Hepatocyte (in vitro differentiated cells): ENCODE measurements around the gene TAS2R20. TPM values are rescaled to one million over a fixed set of nuclear protein-coding genes. Genes with fewer than 3 reads are reported as not detected.
"Not testable (repeated sequence)": the region's sequence is repeated elsewhere in the genome, so short reads cannot be mapped to it uniquely, and the experiment has no call there.

Experiments used
- DNase-seq: peaks from one replicate; pipeline ENCODE4 v3.0.0-alpha.2; 2016; ENCODE audit warnings: low spot score
- H2AFZ ChIP-seq: fragments of 200-600 bp; sonication (generic); 2 replicates; pipeline ENCODE4 v1.6.0; 2016; ENCODE audit warnings: antibody characterized with exemption, mild to moderate bottlenecking
- H3K27ac ChIP-seq: fragments of 200-600 bp; sonication (generic); 2 replicates; pipeline ENCODE4 v1.5.1; 2016; ENCODE audit warnings: mild to moderate bottlenecking
- H3K27me3 ChIP-seq: fragments of 200-600 bp; sonication (generic); 2 replicates; pipeline ENCODE4 v1.6.1; 2016
- H3K36me3 ChIP-seq: fragments of 200-600 bp; sonication (generic); replicated peaks from 2 replicates; pipeline ENCODE4 v1.5.1; 2016; ENCODE audit warnings: low read depth; ENCODE audit not compliant: insufficient read depth
- H3K4me1 ChIP-seq: fragments of 200-600 bp; sonication (generic); 2 replicates; pipeline ENCODE4 v1.5.1; 2016; ENCODE audit warnings: mild to moderate bottlenecking, moderate library complexity; ENCODE audit not compliant: insufficient read depth
- H3K4me2 ChIP-seq: fragments of 200-600 bp; sonication (generic); 2 replicates; pipeline ENCODE4 v1.6.0; 2016
- H3K4me3 ChIP-seq: fragments of 200-600 bp; sonication (generic); 2 replicates; pipeline ENCODE4 v1.5.1; 2016; ENCODE audit warnings: mild to moderate bottlenecking
- H3K79me2 ChIP-seq: fragments of 200-600 bp; sonication (generic); 2 replicates; pipeline ENCODE4 v1.6.0; 2017; ENCODE audit warnings: mild to moderate bottlenecking
- H3K9me2 ChIP-seq: fragments of 200-600 bp; sonication (generic); replicated peaks from 2 replicates; pipeline ENCODE4 v1.6.0; 2017; ENCODE audit warnings: mild to moderate bottlenecking; ENCODE audit not compliant: insufficient read depth
- H3K9me3 ChIP-seq: fragments of 200-600 bp; sonication (generic); 2 replicates; pipeline ENCODE4 v1.5.1; 2016; ENCODE audit warnings: low read depth, mild to moderate bottlenecking
- H4K20me1 ChIP-seq: fragments of 200-600 bp; sonication (generic); 2 replicates; pipeline ENCODE4 v1.6.0; 2016; ENCODE audit warnings: mild to moderate bottlenecking; ENCODE audit not compliant: insufficient read depth, poor library complexity, severe bottlenecking
- EZH2 ChIP-seq: fragments of 200-600 bp; sonication (generic); IDR thresholded peaks from 2 replicates; pipeline ENCODE4 v1.6.1; 2016; ENCODE audit warnings: antibody characterized with exemption, mild to moderate bottlenecking, borderline replicate concordance
- EZH2phosphoT487 ChIP-seq: fragments of 200-600 bp; sonication (generic); IDR thresholded peaks from one replicate; pipeline ENCODE4 v1.6.1; 2018; ENCODE audit warnings: antibody characterized with exemption, mild to moderate bottlenecking, low read depth, moderate library complexity; ENCODE audit not compliant: unreplicated experiment, severe bottlenecking
- WGBS: methylation state at CpG from one replicate; pipeline ENCODE4 v1.1.6; 2016; ENCODE audit warnings: low lambda C conversion rate; ENCODE audit errors: missing lambda C conversion rate; 5-methylcytosine and 5-hydroxymethylcytosine counted together
- polyA plus RNA-seq: library from polyadenylated mRNA; unstranded; fragments of >200 nt; fragmentation: Nextera tagmentation; extraction: Ambion mirVana; gene quantifications from 2 replicates; pipeline ENCODE4 v1.2.1, GENCODE V29; 2016
- total RNA-seq: library from RNA; depleted of rRNA; stranded (reverse); fragments of >200 nt; gene quantifications from 2 replicates; pipeline ENCODE4 v1.2.3, GENCODE V29; 2014
- TF ChIP-seq, protein P1 (sequence below): fragments of 200-600 bp; sonication (generic); IDR thresholded peaks from 2 replicates; pipeline ENCODE4 v1.5.1; 2016; ENCODE audit warnings: antibody characterized with exemption, mild to moderate bottlenecking; ENCODE audit not compliant: poor library complexity

TAS2R20 gene, protein sequence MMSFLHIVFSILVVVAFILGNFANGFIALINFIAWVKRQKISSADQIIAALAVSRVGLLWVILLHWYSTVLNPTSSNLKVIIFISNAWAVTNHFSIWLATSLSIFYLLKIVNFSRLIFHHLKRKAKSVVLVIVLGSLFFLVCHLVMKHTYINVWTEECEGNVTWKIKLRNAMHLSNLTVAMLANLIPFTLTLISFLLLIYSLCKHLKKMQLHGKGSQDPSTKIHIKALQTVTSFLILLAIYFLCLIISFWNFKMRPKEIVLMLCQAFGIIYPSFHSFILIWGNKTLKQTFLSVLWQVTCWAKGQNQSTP
- 5.1 and 6.3 TPM in 2 replicates for total RNA-seq
- 0.36 and 0.41 TPM in 2 replicates for polyA plus RNA-seq

DNA sequence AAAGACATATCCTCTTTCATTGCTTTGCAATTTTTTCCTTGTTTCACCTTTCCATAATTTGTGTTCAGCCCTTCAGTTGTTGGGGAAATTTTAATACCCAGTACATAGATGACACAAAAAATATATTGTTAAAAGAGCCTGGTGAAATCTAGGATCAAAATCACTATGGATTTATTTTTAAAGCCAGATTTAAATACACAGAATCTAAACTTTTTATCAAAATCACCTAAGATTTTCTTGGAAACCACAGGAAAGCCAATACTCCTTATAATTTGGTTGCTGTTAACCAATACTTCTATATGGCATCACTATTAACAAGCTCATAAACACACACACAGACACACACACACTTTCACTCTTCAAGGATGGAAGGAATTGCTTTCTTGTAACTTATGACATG lies at the start of gene TAS2R20:
Gene TAS2R20 (minus strand): TSS at position 101 of the 400 bp plus-strand sequence. CDS start 429 bp downstream, outside the sequence.
- TF ChIP-seq EZH2, result no peak
- H3K4me1 ChIP-seq, result no peaks in the 10 kb centered on the region

DNA sequence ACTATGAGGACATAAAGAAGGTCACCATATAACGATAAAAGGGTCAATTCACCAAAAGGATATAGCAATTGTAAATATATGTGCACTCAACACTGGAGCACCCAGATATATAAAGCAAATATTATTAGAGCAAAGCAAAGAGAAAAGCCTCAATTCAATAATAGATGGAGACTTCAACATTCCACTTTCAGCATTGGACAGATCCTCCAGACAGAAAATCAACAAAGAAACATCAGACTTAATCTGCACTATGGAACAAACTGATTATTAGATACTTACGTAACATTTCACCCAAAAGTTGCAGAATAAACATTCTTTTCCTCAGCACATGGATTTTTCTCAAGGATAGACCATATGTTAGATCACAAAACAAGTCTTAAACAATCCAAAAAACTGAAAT lies 43.3 kb upstream of the TAS2R20 start:
- peaks cover 23% of the 10 kb centered on the region for H3K79me2 ChIP-seq
- not testable (repeated sequence) for H3K36me3 ChIP-seq, H3K9me3 ChIP-seq, H3K27me3 ChIP-seq, H4K20me1 ChIP-seq, H2AFZ ChIP-seq, H3K4me1 ChIP-seq, H3K4me3 ChIP-seq, H3K27ac ChIP-seq, DNase-seq, H3K4me2 ChIP-seq, H3K9me2 ChIP-seq
- 66% methylated on average over 2 of the region's 2 CpGs for WGBS

More for the DNA sequence above, at the start of gene TAS2R20:
- H3K79me2 ChIP-seq, result no peaks in the 10 kb centered on the region
- H4K20me1 ChIP-seq, result no peaks in the 10 kb centered on the region
- no peaks in the 10 kb centered on the region for H3K9me3 ChIP-seq
- no peak within 1 kb of the TSS for H3K27ac ChIP-seq
- no peak for DNase-seq
- no peaks in the 10 kb centered on the region for H3K9me2 ChIP-seq
- H3K4me3 ChIP-seq, result no peak within 1 kb of the TSS
- H3K36me3 ChIP-seq, result no peaks in the 10 kb centered on the region
- H3K27me3 ChIP-seq, result no peaks in the 10 kb centered on the region
- H2AFZ ChIP-seq, result no peak within 1 kb of the TSS
- H3K4me2 ChIP-seq, result no peak within 1 kb of the TSS

DNA sequence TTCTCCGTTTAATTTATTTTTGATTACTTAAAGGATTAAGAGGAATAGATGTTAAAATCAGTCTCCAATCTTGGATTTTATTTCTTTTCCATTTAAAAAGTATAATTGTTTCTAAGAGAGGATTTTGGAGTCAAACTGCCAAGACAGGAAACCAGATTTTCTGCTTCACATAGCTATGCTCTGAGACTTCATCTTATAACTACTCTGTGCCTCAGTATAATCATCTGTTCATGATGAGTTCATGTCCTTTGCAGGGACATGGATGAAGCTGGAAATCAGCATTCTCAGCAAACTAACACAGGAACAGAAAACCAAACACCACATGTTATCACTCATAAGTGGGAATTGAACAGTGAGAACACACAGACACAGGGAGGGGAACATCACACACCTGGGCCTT lies 42.1 kb upstream of the TAS2R20 start:
- TF ChIP-seq EZH2 (no peak), EZH2phosphoT487 (no peak)
- TF ChIP-seq, protein P1, sequence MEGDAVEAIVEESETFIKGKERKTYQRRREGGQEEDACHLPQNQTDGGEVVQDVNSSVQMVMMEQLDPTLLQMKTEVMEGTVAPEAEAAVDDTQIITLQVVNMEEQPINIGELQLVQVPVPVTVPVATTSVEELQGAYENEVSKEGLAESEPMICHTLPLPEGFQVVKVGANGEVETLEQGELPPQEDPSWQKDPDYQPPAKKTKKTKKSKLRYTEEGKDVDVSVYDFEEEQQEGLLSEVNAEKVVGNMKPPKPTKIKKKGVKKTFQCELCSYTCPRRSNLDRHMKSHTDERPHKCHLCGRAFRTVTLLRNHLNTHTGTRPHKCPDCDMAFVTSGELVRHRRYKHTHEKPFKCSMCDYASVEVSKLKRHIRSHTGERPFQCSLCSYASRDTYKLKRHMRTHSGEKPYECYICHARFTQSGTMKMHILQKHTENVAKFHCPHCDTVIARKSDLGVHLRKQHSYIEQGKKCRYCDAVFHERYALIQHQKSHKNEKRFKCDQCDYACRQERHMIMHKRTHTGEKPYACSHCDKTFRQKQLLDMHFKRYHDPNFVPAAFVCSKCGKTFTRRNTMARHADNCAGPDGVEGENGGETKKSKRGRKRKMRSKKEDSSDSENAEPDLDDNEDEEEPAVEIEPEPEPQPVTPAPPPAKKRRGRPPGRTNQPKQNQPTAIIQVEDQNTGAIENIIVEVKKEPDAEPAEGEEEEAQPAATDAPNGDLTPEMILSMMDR, result no peak
- WGBS, result 90% methylated on average over 1 of the region's 1 CpG
- no peak overlapping the region for H3K4me3 ChIP-seq
- H3K79me2 ChIP-seq, result peaks cover 23% of the 10 kb centered on the region
- H3K27ac ChIP-seq, result no peak overlapping the region
- no peaks in the 10 kb centered on the region for H4K20me1 ChIP-seq
- H3K4me2 ChIP-seq, result no peak overlapping the region
- H2AFZ ChIP-seq, result no peak overlapping the region
- H3K4me1 ChIP-seq, result no peaks in the 10 kb centered on the region
- H3K36me3 ChIP-seq, result no peaks in the 10 kb centered on the region
- no peaks in the 10 kb centered on the region for H3K9me2 ChIP-seq
- no peak for DNase-seq
- H3K9me3 ChIP-seq, result no peaks in the 10 kb centered on the region
- H3K27me3 ChIP-seq, result no peaks in the 10 kb centered on the region

DNA sequence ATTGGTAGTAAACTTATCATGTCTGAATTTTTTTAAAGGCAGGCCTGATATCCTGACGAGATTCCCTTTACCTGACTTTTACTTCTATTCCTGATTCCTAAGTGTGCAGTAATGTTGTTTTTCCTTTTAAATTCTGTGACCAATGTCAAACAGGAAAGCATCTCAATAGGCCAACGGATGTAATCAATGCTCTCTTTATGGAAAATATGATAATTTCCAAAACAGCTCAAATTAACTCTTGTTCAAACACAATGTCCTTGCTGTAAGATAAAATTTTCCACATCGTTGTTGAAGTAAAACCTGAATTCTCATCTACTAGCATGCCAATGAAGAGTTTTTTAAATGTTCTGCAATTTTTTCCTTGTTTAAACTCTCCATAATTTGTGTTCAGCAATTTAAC lies 41.1 kb upstream of the TAS2R20 start:
- Histone ChIP-seq H3K36me3 (no peaks in the 10 kb centered on the region), H3K27me3 (no peaks in the 10 kb centered on the region), H3K79me2 (peaks cover 18% of the 10 kb centered on the region), H3K4me1 (no peaks in the 10 kb centered on the region), H2AFZ (no peak overlapping the region), H3K4me3 (no peak overlapping the region), H3K9me3 (no peaks in the 10 kb centered on the region), H3K27ac (no peak overlapping the region), H3K4me2 (no peak overlapping the region), H4K20me1 (no peaks in the 10 kb centered on the region), H3K9me2 (no peaks in the 10 kb centered on the region)
- WGBS, result 95% methylated on average over 3 of the region's 3 CpGs
- DNase-seq, result no peak
- no peak for TF ChIP-seq EZH2
- TF ChIP-seq, protein P1, result no peak
- no peak for TF ChIP-seq EZH2phosphoT487

DNA sequence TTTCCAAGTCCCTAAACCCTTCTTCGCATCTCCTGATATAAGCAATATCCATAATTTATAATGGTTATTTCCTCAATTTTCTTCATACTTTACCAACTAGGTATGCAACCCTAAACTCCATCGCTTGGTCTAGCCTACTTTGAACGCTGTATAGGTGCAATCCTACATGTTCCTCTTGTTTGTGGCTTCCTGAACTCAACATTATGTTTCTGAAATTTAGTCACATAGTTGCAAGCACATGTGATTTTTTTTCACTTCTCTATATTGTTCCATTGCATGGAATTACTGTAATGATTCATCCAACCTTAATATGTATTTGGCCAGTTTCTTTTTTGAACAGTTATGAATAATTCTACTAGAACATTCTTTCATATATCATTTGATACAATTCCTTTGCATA lies 35.9 kb upstream of the TAS2R20 start:
- 92% methylated on average over 1 of the region's 3 CpGs for WGBS
- H3K9me2 ChIP-seq, H3K79me2 ChIP-seq, H4K20me1 ChIP-seq, H3K4me3 ChIP-seq, H3K27me3 ChIP-seq, H3K36me3 ChIP-seq, DNase-seq, H3K4me1 ChIP-seq, H3K4me2 ChIP-seq, H3K27ac ChIP-seq, H2AFZ ChIP-seq, H3K9me3 ChIP-seq: not testable (repeated sequence)
